ENCODE results near the gene GALNT10. TPM values are rescaled to one million over a fixed set of nuclear protein-coding genes. Genes with fewer than 3 reads are reported as not detected.

GALNT10 gene
- total RNA-seq, 1 experiment from 2014 or later = 27.8 TPM

GRCh38 chr5:154329062-154329461 is 138.5 kb downstream of the GALNT10 start:
- BruUV-seq (replicated peaks) = no TSS peak
- Histone ChIP-seq H2AFZ (ENCODE audit: low read depth, low read length, poor library complexity, severe bottlenecking) (no peak overlapping the region), H3K27me3 (ENCODE audit: insufficient read depth, low read length) (no peaks in the 10 kb centered on the region), H3K4me2 (ENCODE audit: low read length) (no peak overlapping the region), H4K20me1 (ENCODE audit: insufficient read depth) (no peaks in the 10 kb centered on the region), H3K36me3 (ENCODE audit: control insufficient read depth in 1 of 2, insufficient read depth in 2 of 2, low read length in 2 of 2) (no peaks in the 10 kb centered on the region), H3K4me1 (ENCODE audit: control insufficient read depth in 1 of 2, insufficient read depth in 2 of 2, low read length in 2 of 2) (no peaks in the 10 kb centered on the region), H3K9me3 (ENCODE audit: control insufficient read depth in 1 of 2, insufficient read depth in 1 of 2, low read depth in 1 of 2, low read length in 2 of 2) (no peaks in the 10 kb centered on the region), H3K27ac (ENCODE audit: low read depth, low read length) (no peak overlapping the region), H3K9me2 (ENCODE audit: insufficient read depth) (no peaks in the 10 kb centered on the region), H3K9ac (ENCODE audit: low read length) (no peak overlapping the region), H3K4me3 (replicated peaks in 1 of 2; ENCODE audit: low read depth in 1 of 2, low read length in 2 of 2) (no peak overlapping the region), H3K79me2 (ENCODE audit: insufficient read depth, low read length) (no peaks in the 10 kb centered on the region)
- DNase-seq (ENCODE audit: low read depth, low spot score) (no peak), ATAC-seq (no peak)
- POLR2A ChIA-PET = no interaction called here
- CTCF ChIA-PET = no interaction called here
- intact Hi-C loops (cut with micrococcal nuclease) = no loop called here
- TF ChIP-seq, protein P1, sequence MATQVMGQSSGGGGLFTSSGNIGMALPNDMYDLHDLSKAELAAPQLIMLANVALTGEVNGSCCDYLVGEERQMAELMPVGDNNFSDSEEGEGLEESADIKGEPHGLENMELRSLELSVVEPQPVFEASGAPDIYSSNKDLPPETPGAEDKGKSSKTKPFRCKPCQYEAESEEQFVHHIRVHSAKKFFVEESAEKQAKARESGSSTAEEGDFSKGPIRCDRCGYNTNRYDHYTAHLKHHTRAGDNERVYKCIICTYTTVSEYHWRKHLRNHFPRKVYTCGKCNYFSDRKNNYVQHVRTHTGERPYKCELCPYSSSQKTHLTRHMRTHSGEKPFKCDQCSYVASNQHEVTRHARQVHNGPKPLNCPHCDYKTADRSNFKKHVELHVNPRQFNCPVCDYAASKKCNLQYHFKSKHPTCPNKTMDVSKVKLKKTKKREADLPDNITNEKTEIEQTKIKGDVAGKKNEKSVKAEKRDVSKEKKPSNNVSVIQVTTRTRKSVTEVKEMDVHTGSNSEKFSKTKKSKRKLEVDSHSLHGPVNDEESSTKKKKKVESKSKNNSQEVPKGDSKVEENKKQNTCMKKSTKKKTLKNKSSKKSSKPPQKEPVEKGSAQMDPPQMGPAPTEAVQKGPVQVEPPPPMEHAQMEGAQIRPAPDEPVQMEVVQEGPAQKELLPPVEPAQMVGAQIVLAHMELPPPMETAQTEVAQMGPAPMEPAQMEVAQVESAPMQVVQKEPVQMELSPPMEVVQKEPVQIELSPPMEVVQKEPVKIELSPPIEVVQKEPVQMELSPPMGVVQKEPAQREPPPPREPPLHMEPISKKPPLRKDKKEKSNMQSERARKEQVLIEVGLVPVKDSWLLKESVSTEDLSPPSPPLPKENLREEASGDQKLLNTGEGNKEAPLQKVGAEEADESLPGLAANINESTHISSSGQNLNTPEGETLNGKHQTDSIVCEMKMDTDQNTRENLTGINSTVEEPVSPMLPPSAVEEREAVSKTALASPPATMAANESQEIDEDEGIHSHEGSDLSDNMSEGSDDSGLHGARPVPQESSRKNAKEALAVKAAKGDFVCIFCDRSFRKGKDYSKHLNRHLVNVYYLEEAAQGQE (IDR thresholded peaks at IDR 0.05; ENCODE audit: low read depth) = no peak
- no peak for TF ChIP-seq FOSL1 (IDR thresholded peaks at IDR 0.05; ENCODE audit: low read depth)
- no peak for TF ChIP-seq CBX3 (IDR thresholded peaks at IDR 0.05; ENCODE audit: low read depth)
- TF ChIP-seq MAX (IDR thresholded peaks at IDR 0.05) = no peak
- no peak for TF ChIP-seq SIN3A (IDR thresholded peaks at IDR 0.05; ENCODE audit: low read depth)
- RAD21 ChIA-PET (ENCODE audit: low non-redundant PET in 1 of 2, low total read pairs in 2 of 2, uncharacterized antibody in 2 of 2, unreplicated experiment in 2 of 2) = no interaction called here

- Histone ChIP-seq H3K9ac (ENCODE audit: low read length) (no peak overlapping the region), H4K20me1 (ENCODE audit: insufficient read depth) (no peaks in the 10 kb centered on the region), H2AFZ (ENCODE audit: low read depth, low read length, poor library complexity, severe bottlenecking) (no peak overlapping the region), H3K27me3 (ENCODE audit: insufficient read depth, low read length) (no peaks in the 10 kb centered on the region), H3K79me2 (ENCODE audit: insufficient read depth, low read length) (no peaks in the 10 kb centered on the region), H3K4me3 (replicated peaks in 1 of 2; ENCODE audit: low read depth in 1 of 2, low read length in 2 of 2) (no peak overlapping the region), H3K4me2 (ENCODE audit: low read length) (no peak overlapping the region), H3K9me3 (ENCODE audit: control insufficient read depth in 1 of 2, insufficient read depth in 1 of 2, low read depth in 1 of 2, low read length in 2 of 2) (no peaks in the 10 kb centered on the region), H3K36me3 (ENCODE audit: control insufficient read depth in 1 of 2, insufficient read depth in 2 of 2, low read length in 2 of 2) (no peaks in the 10 kb centered on the region), H3K9me2 (ENCODE audit: insufficient read depth) (no peaks in the 10 kb centered on the region), H3K4me1 (ENCODE audit: control insufficient read depth in 1 of 2, insufficient read depth in 2 of 2, low read length in 2 of 2) (no peaks in the 10 kb centered on the region), H3K27ac (ENCODE audit: low read depth, low read length) (no peak overlapping the region)
- POLR2A ChIA-PET = no interaction called here
- ATAC-seq (no peak), DNase-seq (ENCODE audit: low read depth, low spot score) (no peak)
- CTCF ChIA-PET = no interaction called here
- TF ChIP-seq CBX3 (IDR thresholded peaks at IDR 0.05; ENCODE audit: low read depth) = no peak
- intact Hi-C loops (cut with micrococcal nuclease) = no loop called here
- BruUV-seq (replicated peaks) = no TSS peak
- RAD21 ChIA-PET (ENCODE audit: low non-redundant PET in 1 of 2, low total read pairs in 2 of 2, uncharacterized antibody in 2 of 2, unreplicated experiment in 2 of 2) = no interaction called here
Observed at GRCh38 chr5:154329519-154330040, 139.0 kb downstream of the GALNT10 start.

Data from HCT116 (cell line).